ENCODE data around the gene BRAT1.

Gene BRAT1

DNA sequence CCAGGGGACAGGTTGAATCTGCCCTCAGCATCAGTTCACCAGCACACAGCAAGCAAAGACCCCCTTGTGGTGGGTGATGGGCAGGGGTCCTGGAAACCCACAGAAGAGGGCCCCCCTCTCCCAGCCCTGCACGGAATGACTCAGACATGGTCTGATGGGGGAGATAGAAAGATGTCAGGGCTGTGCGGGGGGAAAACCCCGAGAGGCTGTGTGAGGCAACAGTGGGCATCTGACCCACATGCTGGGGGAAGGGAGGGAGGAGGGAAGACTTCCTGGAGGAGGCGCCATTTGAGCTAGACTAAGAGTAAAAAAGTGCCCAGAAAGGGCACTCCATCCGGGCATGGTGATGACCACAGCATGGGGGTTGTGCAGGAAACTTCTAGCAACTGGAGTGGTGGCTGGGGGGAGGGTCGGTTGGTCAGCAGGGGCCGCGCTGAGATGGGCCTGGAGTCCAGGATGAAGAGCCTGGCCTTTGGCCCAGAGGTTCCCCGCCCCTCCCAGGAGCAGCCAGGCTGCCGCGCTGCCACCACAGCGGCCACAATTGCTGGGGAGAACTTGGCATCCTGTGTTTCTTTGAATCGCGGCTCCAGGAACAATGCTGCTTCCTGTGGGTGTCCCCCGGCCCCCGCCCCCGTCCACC lies 33.3 kb downstream of the BRAT1 start:
- H2AFZ ChIP-seq (ENCODE audit: low read length): no peak overlapping the region
- no peaks in the 10 kb centered on the region for H3K9me3 ChIP-seq (ENCODE audit: insufficient read depth, low read depth, low read length)
- H3K4me3 ChIP-seq (ENCODE audit: low read length, poor library complexity, severe bottlenecking): peak overlapping the region; percentile 56
- no peaks in the 10 kb centered on the region for H3K36me3 ChIP-seq (ENCODE audit: insufficient read depth, low read length)
- peak overlapping the region; percentile 33 for H3K9ac ChIP-seq (ENCODE audit: low read depth, low read length, poor library complexity, severe bottlenecking)
- H3K4me2 ChIP-seq (ENCODE audit: low read depth, low read length, poor library complexity, severe bottlenecking): peak overlapping the region; percentile 63
- no peaks in the 10 kb centered on the region for H4K20me1 ChIP-seq (ENCODE audit: insufficient read depth, low read length, poor library complexity, severe bottlenecking)
- TF ChIP-seq, protein P1, sequence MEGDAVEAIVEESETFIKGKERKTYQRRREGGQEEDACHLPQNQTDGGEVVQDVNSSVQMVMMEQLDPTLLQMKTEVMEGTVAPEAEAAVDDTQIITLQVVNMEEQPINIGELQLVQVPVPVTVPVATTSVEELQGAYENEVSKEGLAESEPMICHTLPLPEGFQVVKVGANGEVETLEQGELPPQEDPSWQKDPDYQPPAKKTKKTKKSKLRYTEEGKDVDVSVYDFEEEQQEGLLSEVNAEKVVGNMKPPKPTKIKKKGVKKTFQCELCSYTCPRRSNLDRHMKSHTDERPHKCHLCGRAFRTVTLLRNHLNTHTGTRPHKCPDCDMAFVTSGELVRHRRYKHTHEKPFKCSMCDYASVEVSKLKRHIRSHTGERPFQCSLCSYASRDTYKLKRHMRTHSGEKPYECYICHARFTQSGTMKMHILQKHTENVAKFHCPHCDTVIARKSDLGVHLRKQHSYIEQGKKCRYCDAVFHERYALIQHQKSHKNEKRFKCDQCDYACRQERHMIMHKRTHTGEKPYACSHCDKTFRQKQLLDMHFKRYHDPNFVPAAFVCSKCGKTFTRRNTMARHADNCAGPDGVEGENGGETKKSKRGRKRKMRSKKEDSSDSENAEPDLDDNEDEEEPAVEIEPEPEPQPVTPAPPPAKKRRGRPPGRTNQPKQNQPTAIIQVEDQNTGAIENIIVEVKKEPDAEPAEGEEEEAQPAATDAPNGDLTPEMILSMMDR (conservative IDR thresholded peaks at IDR 0.05; ENCODE audit: low read length): no peak
- no peak for TF ChIP-seq EZH2phosphoT487 (IDR thresholded peaks at IDR 0.05; ENCODE audit: borderline replicate concordance)
- H3K79me2 ChIP-seq (ENCODE audit: insufficient read depth, low read length): no peaks in the 10 kb centered on the region
- no peaks in the 10 kb centered on the region for H3K27me3 ChIP-seq (ENCODE audit: insufficient read depth, low read length, poor library complexity, severe bottlenecking)
- H3F3A ChIP-seq (ENCODE audit: low read depth): no peaks in the 10 kb centered on the region; the same call in 1 of the 2 replicates
- peaks cover 47% of the 10 kb centered on the region for H3K4me1 ChIP-seq (ENCODE audit: insufficient read depth, low read length, poor library complexity, severe bottlenecking)
- H3K9me2 ChIP-seq (replicated peaks; ENCODE audit: low read depth, low read length): no peaks in the 10 kb centered on the region

DNA sequence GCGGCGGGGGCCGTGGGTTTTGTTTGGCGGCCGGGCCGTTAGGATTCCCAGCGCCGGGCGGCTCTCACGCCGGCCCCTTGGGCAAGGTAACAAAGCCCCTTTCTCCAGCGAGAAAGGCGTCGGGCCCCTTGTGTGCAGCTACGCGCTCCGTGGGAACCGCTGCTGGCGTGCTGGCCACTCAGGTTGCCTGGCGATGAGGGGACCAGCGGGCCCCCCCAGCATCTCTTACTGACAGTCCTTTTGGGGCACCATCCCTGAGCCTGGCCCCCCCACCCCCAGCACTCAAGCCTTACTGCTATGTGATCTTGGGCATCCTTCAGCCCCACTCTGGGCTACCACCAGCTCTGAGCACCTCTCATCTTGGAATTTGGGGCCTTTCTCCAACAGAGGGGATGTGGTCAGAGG lies 34.0 kb downstream of the BRAT1 start:
- Histone ChIP-seq H3K9ac (ENCODE audit: low read depth, low read length, poor library complexity, severe bottlenecking) (peak overlapping the region; percentile 33), H3K4me3 (ENCODE audit: low read length, poor library complexity, severe bottlenecking) (peak overlapping the region; percentile 56)
- TF ChIP-seq EZH2phosphoT487 (IDR thresholded peaks at IDR 0.05; ENCODE audit: borderline replicate concordance): no peak

DNA sequence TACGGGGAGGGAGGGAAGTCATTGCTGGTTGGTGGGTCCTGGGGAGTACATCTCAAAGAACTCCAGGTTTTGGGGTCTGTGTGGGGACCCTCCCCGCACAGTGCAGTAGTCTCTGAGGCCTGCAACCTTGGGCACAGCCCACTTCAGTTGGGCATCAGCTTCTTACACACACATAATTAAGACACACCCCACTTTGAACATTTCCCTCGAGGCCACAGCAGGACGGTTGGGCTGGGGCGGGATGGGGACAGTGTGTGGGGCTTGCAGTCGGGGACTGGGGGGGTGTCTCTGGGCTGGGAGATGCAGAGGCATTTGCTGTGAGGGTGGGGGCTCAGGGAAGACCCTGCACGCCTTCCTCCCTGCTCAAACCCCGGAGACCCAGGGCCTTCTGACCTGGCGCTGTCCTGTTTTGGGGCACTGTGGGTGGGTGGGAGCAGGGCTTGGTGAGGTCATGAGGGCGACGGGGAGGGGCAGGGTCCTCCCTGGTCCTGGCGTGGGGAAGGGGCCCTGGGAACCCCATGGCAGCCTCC lies 34.5 kb downstream of the BRAT1 start:
- H3F3A ChIP-seq (ENCODE audit: low read depth): no peaks in the 10 kb centered on the region; the same call in 1 of the 2 replicates
- H3K9ac ChIP-seq (ENCODE audit: low read depth, low read length, poor library complexity, severe bottlenecking): no peak overlapping the region
- H3K9me2 ChIP-seq (replicated peaks; ENCODE audit: low read depth, low read length): no peaks in the 10 kb centered on the region
- H3K36me3 ChIP-seq (ENCODE audit: insufficient read depth, low read length): no peaks in the 10 kb centered on the region
- H3K4me2 ChIP-seq (ENCODE audit: low read depth, low read length, poor library complexity, severe bottlenecking): peak overlapping the region; percentile 63
- no peaks in the 10 kb centered on the region for H3K79me2 ChIP-seq (ENCODE audit: insufficient read depth, low read length)
- no peaks in the 10 kb centered on the region for H4K20me1 ChIP-seq (ENCODE audit: insufficient read depth, low read length, poor library complexity, severe bottlenecking)
- no peaks in the 10 kb centered on the region for H3K9me3 ChIP-seq (ENCODE audit: insufficient read depth, low read depth, low read length)
- no peak overlapping the region for H2AFZ ChIP-seq (ENCODE audit: low read length)
- peak overlapping the region; percentile 72 for H3K4me3 ChIP-seq (ENCODE audit: low read length, poor library complexity, severe bottlenecking)
- no peak for TF ChIP-seq EZH2phosphoT487 (IDR thresholded peaks at IDR 0.05; ENCODE audit: borderline replicate concordance)
- TF ChIP-seq, protein P1 (conservative IDR thresholded peaks at IDR 0.05; ENCODE audit: low read length): no peak
- H3K27me3 ChIP-seq (ENCODE audit: insufficient read depth, low read length, poor library complexity, severe bottlenecking): no peaks in the 10 kb centered on the region
- H3K4me1 ChIP-seq (ENCODE audit: insufficient read depth, low read length, poor library complexity, severe bottlenecking): peaks cover 47% of the 10 kb centered on the region

More for the DNA sequence above, 34.0 kb downstream of the BRAT1 start:
- H4K20me1 ChIP-seq (ENCODE audit: insufficient read depth, low read length, poor library complexity, severe bottlenecking): no peaks in the 10 kb centered on the region
- H2AFZ ChIP-seq (ENCODE audit: low read length): no peak overlapping the region
- no peaks in the 10 kb centered on the region for H3K9me2 ChIP-seq (replicated peaks; ENCODE audit: low read depth, low read length)
- H3K79me2 ChIP-seq (ENCODE audit: insufficient read depth, low read length): no peaks in the 10 kb centered on the region
- H3K36me3 ChIP-seq (ENCODE audit: insufficient read depth, low read length): no peaks in the 10 kb centered on the region
- no peaks in the 10 kb centered on the region for H3K9me3 ChIP-seq (ENCODE audit: insufficient read depth, low read depth, low read length)
- H3F3A ChIP-seq (ENCODE audit: low read depth): no peaks in the 10 kb centered on the region; the same call in 1 of the 2 replicates
- H3K4me1 ChIP-seq (ENCODE audit: insufficient read depth, low read length, poor library complexity, severe bottlenecking): peaks cover 47% of the 10 kb centered on the region
- H3K4me2 ChIP-seq (ENCODE audit: low read depth, low read length, poor library complexity, severe bottlenecking): peak overlapping the region; percentile 63
- H3K27me3 ChIP-seq (ENCODE audit: insufficient read depth, low read length, poor library complexity, severe bottlenecking): no peaks in the 10 kb centered on the region

All from Loucy (cell line).